Naive thymus-derived CD4-positive, alpha-beta T cell (primary cell): ENCODE results near the gene OGA. TPM values are rescaled to one million over a fixed set of nuclear protein-coding genes. Genes with fewer than 3 reads are reported as not detected.

Experiments used
- ATAC-seq: fragments of 150-1000 bp; cut with Tn5 transposase; 2 replicates; pipeline ENCODE4 v1.10.0; 2021; ENCODE audit warnings: mild to moderate bottlenecking, moderate library complexity
- CTCF ChIA-PET: fragments of 350-600 bp; sonication (Branson Sonifier 250); formaldehyde crosslinking; loops from one replicate; lab custom pipeline; 2021; ENCODE audit warnings: antibody characterized with exemption; lab: Charles Lee
- POLR2A ChIA-PET: fragments of 350-600 bp; sonication (Branson Sonifier 250); formaldehyde crosslinking; loops from one replicate; lab custom pipeline; 2021; ENCODE audit warnings: antibody characterized with exemption, inconsistent platforms; lab: Charles Lee
- DNase-seq, 9 donors: peaks; one replicate each; pipeline versions ENCODE4 v3.0.0 to v3.0.0-alpha.2; 2020 to 2022; ENCODE audit warnings: mixed read lengths in 1 of 9
- H3K27ac ChIP-seq: one replicate; pipeline ENCODE4 v1.7.0; 2013; ENCODE audit warnings: mild to moderate bottlenecking, low read depth, low read length, moderate library complexity
- H3K27me3 ChIP-seq, 2 donors: one replicate each; pipeline ENCODE4 v1.7.0; 2013; ENCODE audit warnings: low read length in 2 of 2, mild to moderate bottlenecking in 2 of 2, moderate library complexity in 2 of 2; ENCODE audit not compliant: control insufficient read depth in 2 of 2, insufficient read depth in 2 of 2
- H3K36me3 ChIP-seq, 3 experiments: 1 replicate in 2 of 3; 2 replicates in 1 of 3; pipeline ENCODE4 v1.7.0; 2013; ENCODE audit warnings: low read length in 3 of 3, mild to moderate bottlenecking in 3 of 3, moderate library complexity in 1 of 3; ENCODE audit not compliant: insufficient read depth in 3 of 3, control insufficient read depth in 2 of 3
- H3K4me1 ChIP-seq, 2 donors: one replicate each; pipeline ENCODE4 v1.7.0; 2013; ENCODE audit warnings: low read length in 2 of 2, mild to moderate bottlenecking in 2 of 2, moderate library complexity in 1 of 2; ENCODE audit not compliant: control insufficient read depth in 2 of 2, insufficient read depth in 2 of 2
- H3K4me3 ChIP-seq: 2 replicates; pipeline ENCODE4 v1.7.0; 2013; ENCODE audit warnings: mild to moderate bottlenecking, low read length
- H3K9me3 ChIP-seq, 3 experiments: 1 replicate in 2 of 3; 2 replicates in 1 of 3; pipeline ENCODE4 v1.7.0; 2013; ENCODE audit warnings: low read length in 3 of 3; ENCODE audit not compliant: control insufficient read depth in 2 of 3
- H3K27ac Mint-ChIP-seq, 9 donors: one replicate each; pipeline ENCODE4 v1.8.0; 2020 to 2022; ENCODE audit warnings: mixed read lengths in 9 of 9, mild to moderate bottlenecking in 8 of 9, moderate library complexity in 5 of 9, inconsistent platforms in 2 of 9
- H3K27me3 Mint-ChIP-seq, 5 donors: one replicate each; pipeline ENCODE4 v1.8.0; 2021 to 2022; ENCODE audit warnings: mixed read lengths in 5 of 5, mild to moderate bottlenecking in 1 of 5
- H3K36me3 Mint-ChIP-seq, 5 donors: one replicate each; pipeline ENCODE4 v1.8.0; 2020 to 2022; ENCODE audit warnings: mixed read lengths in 5 of 5, mild to moderate bottlenecking in 3 of 5, inconsistent platforms in 1 of 5
- H3K4me1 Mint-ChIP-seq, 7 donors: one replicate each; pipeline ENCODE4 v1.8.0; 2020 to 2022; ENCODE audit warnings: mixed read lengths in 7 of 7, mild to moderate bottlenecking in 3 of 7, inconsistent platforms in 1 of 7
- H3K4me3 Mint-ChIP-seq, 10 donors: one replicate each; pipeline ENCODE4 v1.8.0; 2020 to 2022; ENCODE audit warnings: mild to moderate bottlenecking in 10 of 10, mixed read lengths in 10 of 10, moderate library complexity in 6 of 10, inconsistent platforms in 2 of 10
- H3K9me3 Mint-ChIP-seq, 11 donors: one replicate each; pipeline ENCODE4 v1.8.0; 2020 to 2022; ENCODE audit warnings: mixed read lengths in 11 of 11, mild to moderate bottlenecking in 4 of 11, inconsistent platforms in 1 of 11, moderate library complexity in 1 of 11
- intact Hi-C, 2 donors: fragments of 100-400 bp; cut with micrococcal nuclease; formaldehyde crosslinking; loops; one replicate each; pipeline ENCODE4 v1.15.1; 2023
- polyA plus RNA-seq, 2 donors: library from polyadenylated mRNA; unstranded; fragments of 300-500 nt; fragmentation: Illumina TruSeq; gene quantifications; one replicate each; pipeline ENCODE4 v1.2.3, GENCODE V29; 2021
- total RNA-seq, 6 experiments: library from RNA in 5 of 6; stranded (reverse) in 5 of 6; gene quantifications; 1 replicate in 5 of 6; 2 replicates in 1 of 6; pipeline ENCODE4 v1.2.3 and lab custom pipeline; 2021 to 2026

Gene OGA
- total and polyA plus RNA-seq, 7 experiments from 2014 or later, result 45.8 to 338 (median 307) TPM

DNA sequence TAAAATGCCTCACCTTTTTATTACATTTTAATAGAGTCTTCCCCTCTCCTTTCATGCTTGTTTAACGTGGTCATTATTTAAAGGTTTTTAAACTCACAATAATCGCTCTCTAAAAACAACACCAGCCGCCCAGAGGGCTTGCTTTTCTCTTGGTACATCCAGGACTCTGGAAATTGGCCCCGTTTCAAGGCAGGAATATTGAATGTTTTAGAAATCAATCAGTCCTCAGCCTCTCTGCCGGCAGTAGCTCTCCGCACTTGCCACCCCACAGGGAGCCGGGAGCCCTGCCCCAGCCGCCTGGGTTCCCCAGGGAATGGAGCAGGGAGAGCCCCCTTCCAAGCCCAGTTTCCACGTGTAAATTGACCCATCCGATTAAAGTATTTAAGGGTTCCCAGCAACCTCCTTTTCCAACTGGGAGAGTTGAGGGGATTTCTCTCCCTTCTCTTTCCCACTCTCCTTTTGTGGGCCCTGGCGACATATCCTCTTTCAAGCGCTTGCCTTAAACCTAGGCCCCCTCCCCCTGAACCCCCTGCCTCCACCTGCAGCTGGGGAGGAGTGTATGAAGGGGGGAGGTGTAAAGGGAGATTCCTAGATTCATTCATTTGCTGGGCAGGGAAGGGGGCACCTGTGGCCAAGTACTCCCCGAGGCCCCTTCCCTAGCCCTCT is 44.2 kb downstream of the OGA start:
- H3K4me3 ChIP-seq, result no peak overlapping the region
- H3K27ac ChIP-seq, result no peak overlapping the region
- no peak for ATAC-seq
- peaks cover 0 to 3% (median 0%) of the 10 kb centered on the region in 5 donors for H3K36me3 Mint-ChIP-seq
- DNase-seq, result no peak
- peak overlapping the region in 6 of 10 donors; percentile 18 to 71 (median 48) for H3K4me3 Mint-ChIP-seq
- intact Hi-C loops, result no loop called here
- peaks cover 0 to 19% of the 10 kb centered on the region in 2 donors for H3K4me1 ChIP-seq
- peaks cover 9 to 34% (median 28%) of the 10 kb centered on the region in 7 donors for H3K4me1 Mint-ChIP-seq
- H3K27me3 ChIP-seq, result peaks cover 8 to 35% of the 10 kb centered on the region in 2 donors
- no peaks in the 10 kb centered on the region for H3K36me3 ChIP-seq
- ChIA-PET CTCF (interaction anchor here (0.5 to 1.3 kb wide), 2 partner anchors 10 to 63 kb away, joined by 3 to 6 read pairs; no protein-coding TSS in a partner anchor), POLR2A (no interaction called here)
- no peaks in the 10 kb centered on the region for H3K9me3 Mint-ChIP-seq
- H3K27me3 Mint-ChIP-seq, result peaks cover 51 to 74% (median 63%) of the 10 kb centered on the region in 5 donors
- no peaks in the 10 kb centered on the region for H3K9me3 ChIP-seq
- H3K27ac Mint-ChIP-seq, result no peak overlapping the region

DNA sequence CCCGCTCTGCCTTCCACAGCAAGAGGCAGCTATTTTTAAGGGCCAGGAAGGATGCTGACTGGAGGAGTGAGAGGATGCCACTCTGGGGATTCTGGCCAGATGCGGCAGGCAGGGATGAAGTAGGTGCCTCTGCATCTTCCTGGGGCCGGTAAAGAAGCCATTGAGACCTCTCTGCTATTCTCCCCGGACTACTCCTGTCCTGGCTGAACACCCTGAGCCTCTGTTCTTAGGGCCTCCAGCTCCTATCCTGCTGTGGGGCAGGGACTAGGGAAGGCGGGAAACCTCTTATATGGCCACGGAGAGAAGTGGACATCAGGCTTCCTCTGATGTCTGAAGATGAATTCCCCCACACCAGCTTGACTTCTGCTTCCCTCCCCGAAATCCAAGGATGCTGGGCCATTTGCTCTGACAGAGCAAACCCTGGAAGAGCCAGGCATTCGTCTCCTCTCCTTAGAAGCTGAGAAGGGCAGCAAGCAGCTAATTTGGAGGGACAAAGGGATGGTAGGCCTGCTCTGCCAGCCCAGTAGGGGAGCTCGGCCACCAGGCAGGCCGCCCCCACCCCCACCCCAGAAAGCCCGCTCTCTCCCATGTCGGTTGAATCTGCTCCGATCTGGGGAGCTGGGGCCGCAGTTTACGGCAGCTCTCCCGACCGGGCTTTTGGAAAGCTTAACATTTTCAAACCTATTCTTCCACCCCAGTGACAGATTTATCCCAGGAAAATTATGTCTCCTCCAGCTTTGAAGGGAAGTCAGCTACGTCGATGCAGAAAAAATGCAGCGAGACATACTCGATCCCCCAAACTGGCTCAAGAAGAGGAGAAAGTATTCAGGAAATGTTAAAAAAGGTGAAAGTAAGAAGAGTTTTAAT is 45.1 kb downstream of the OGA start:
- H3K4me1 Mint-ChIP-seq, result peaks cover 5 to 29% (median 24%) of the 10 kb centered on the region in 7 donors
- DNase-seq (no peak), ATAC-seq (no peak)
- no peak overlapping the region for H3K27ac Mint-ChIP-seq
- intact Hi-C loops, result no loop called here
- Histone ChIP-seq H3K36me3 (no peaks in the 10 kb centered on the region), H3K9me3 (no peaks in the 10 kb centered on the region), H3K27ac (no peak overlapping the region), H3K27me3 (peaks cover 8 to 27% of the 10 kb centered on the region in 2 donors), H3K4me1 (peaks cover 0 to 17% of the 10 kb centered on the region in 2 donors), H3K4me3 (no peak overlapping the region)
- H3K4me3 Mint-ChIP-seq, result peak overlapping the region in 3 of 10 donors; percentile 3 to 69 (median 10)
- H3K27me3 Mint-ChIP-seq, result peaks cover 45 to 72% (median 55%) of the 10 kb centered on the region in 5 donors
- CTCF ChIA-PET, result interaction anchor here (0.9 to 1.3 kb wide), 2 partner anchors 11 to 170 kb away, joined by 4 to 6 read pairs; no protein-coding TSS in a partner anchor
- no peaks in the 10 kb centered on the region for H3K9me3 Mint-ChIP-seq
- H3K36me3 Mint-ChIP-seq, result peaks cover 0 to 3% (median 0%) of the 10 kb centered on the region in 5 donors
- POLR2A ChIA-PET, result no interaction called here

DNA sequence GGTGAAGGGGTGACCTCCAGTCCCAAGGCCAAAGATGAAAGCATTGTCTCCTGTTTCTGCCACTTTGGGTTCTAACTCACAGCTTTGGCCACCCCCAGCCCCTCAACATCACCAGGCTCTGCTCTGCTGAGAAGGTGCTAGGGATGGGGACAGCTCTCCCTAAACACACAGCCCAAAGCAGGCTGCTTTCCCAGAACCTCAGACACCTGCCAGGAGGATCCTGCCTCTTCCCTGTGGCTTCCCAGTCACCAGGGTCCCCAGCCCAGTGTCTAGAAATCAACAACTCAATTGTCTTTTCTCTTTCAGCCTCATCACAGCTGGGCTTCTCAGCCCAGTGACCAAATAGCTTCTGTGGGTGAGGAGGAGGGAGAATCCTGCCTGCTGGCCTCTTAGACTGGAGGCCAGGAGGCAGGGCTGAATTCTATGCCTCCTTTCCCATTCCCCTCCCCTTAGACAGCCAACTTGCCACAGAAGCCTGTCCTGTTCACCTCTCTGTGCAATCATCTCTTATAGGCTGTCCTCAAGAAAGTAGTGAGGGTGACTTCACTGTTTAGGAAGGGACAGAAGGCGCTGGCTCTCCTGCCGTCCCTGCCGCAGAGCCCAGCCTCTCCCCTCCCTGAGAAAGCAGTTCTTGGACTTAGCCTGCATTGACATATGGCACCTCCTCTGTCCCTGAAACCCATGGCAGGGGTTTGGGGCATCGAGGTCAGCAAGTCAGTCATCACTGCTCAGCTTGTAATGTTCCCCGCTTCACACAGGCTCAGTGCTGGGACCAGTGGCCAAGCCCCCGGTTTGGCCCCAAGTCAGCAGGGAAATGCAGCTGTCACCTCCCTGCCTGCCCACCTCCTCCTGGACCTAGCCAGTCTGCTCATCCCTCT is 46.0 kb downstream of the OGA start:
- Histone ChIP-seq H3K4me1 (peaks cover 0 to 17% of the 10 kb centered on the region in 2 donors), H3K27ac (no peak overlapping the region), H3K36me3 (no peaks in the 10 kb centered on the region), H3K27me3 (peaks cover 5 to 21% of the 10 kb centered on the region in 2 donors), H3K9me3 (no peaks in the 10 kb centered on the region), H3K4me3 (no peak overlapping the region)
- H3K9me3 Mint-ChIP-seq, result no peaks in the 10 kb centered on the region
- peaks cover 5 to 20% (median 16%) of the 10 kb centered on the region in 7 donors for H3K4me1 Mint-ChIP-seq
- ChIA-PET POLR2A (no interaction called here), CTCF (interaction anchor here (0.9 kb wide), 1 partner anchor 170 kb away, joined by 4 read pairs; no protein-coding TSS in a partner anchor)
- DNase-seq, result no peak
- no peaks in the 10 kb centered on the region for H3K36me3 Mint-ChIP-seq
- intact Hi-C loops, result no loop called here
- peaks cover 36 to 66% (median 46%) of the 10 kb centered on the region in 5 donors for H3K27me3 Mint-ChIP-seq
- ATAC-seq, result no peak
- no peak overlapping the region for H3K4me3 Mint-ChIP-seq
- no peak overlapping the region for H3K27ac Mint-ChIP-seq

DNA sequence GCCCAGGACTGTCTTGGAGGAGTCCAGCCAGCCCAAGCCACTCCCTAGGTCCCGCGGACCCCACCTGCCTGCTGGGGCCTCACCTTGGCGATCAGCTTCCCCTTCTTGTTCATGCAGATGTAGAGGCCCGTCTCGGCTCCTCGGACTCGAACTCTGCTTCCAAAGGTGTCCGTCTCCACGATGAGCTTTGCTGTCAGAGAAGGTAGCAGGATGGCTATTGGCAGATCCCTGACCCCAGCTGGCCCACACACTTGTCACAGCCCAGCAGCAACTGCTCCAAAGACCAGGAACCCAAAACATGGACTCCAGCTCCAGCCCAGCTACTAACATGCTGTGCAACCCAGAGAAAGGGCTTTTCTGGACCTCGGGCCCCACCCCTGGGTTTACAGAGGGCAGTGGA is 46.9 kb downstream of the OGA start:
- ChIA-PET POLR2A (no interaction called here), CTCF (no interaction called here)
- Histone ChIP-seq H3K4me3 (no peak overlapping the region), H3K36me3 (no peaks in the 10 kb centered on the region), H3K4me1 (peaks cover 0 to 17% of the 10 kb centered on the region in 2 donors), H3K27me3 (peaks cover 5 to 14% of the 10 kb centered on the region in 2 donors), H3K9me3 (no peaks in the 10 kb centered on the region), H3K27ac (no peak overlapping the region)
- DNase-seq (no peak), ATAC-seq (no peak)
- Mint-ChIP-seq H3K36me3 (no peaks in the 10 kb centered on the region), H3K27ac (no peak overlapping the region), H3K4me3 (no peak overlapping the region), H3K27me3 (peaks cover 34 to 67% (median 41%) of the 10 kb centered on the region in 5 donors), H3K4me1 (peaks cover 3 to 20% (median 15%) of the 10 kb centered on the region in 7 donors), H3K9me3 (no peaks in the 10 kb centered on the region)
- intact Hi-C loops, result no loop called here

DNA sequence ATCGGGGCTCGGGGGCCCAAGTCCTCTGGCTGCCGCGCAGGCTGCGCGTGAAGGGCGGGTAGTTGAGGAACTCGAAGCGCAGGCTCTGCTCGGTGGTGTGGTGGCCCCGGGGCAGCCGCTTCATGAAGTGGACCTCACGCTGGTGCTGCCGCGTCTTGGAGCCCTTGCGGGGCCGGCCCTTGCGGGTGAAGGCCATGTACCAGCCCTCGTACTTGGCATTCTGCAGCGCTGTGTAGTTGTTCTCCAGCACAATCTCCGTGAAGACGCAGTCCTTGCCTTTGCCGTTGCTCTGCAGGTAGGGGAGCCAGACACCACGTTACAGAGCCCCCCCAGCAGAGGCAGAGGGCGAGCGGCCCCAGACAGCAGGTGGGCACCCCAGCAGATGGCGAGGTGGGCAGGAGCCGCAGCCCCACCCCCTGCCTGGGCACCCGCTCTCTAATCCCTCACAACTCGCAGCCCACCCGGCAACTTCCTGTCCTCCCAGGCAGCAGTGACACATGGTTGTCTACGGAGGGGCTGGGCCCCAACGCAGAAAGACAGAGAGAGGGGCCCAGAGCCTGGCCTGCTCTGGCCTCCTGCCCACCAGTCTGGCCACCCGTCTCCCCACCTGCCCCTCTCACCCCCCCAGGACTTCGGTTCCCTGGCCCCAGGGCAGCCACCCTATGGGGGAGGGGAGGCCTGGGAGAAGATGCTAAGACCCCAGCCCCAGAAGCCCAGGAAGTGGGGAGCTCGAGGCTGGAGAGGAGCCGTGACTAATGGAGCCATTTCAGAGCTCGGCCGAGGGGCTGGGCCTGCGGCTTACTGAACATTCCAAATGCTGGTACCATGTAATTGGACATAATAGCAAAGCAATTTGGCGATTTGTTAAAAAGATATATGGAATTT is 47.7 kb downstream of the OGA start:
- H3K4me1 ChIP-seq, result peaks cover 0 to 17% of the 10 kb centered on the region in 2 donors
- Mint-ChIP-seq H3K4me3 (no peak overlapping the region), H3K9me3 (no peaks in the 10 kb centered on the region), H3K27me3 (peaks cover 38 to 73% (median 43%) of the 10 kb centered on the region in 5 donors), H3K27ac (no peak overlapping the region), H3K36me3 (no peaks in the 10 kb centered on the region), H3K4me1 (peaks cover 3 to 20% (median 15%) of the 10 kb centered on the region in 7 donors)
- POLR2A ChIA-PET, result no interaction called here
- no peak for ATAC-seq
- DNase-seq, result no peak
- peaks cover 5 to 14% of the 10 kb centered on the region in 2 donors for H3K27me3 ChIP-seq
- H3K27ac ChIP-seq, result no peak overlapping the region
- no peaks in the 10 kb centered on the region for H3K9me3 ChIP-seq
- intact Hi-C loops, result no loop called here
- CTCF ChIA-PET, result interaction anchor here (0.5 kb wide), 1 partner anchor 14 kb away, joined by 3 read pairs; no protein-coding TSS in a partner anchor
- H3K36me3 ChIP-seq, result no peaks in the 10 kb centered on the region
- H3K4me3 ChIP-seq, result no peak overlapping the region
